ENCODE data around the gene RHEBL1. TPM values are rescaled to one million over a fixed set of nuclear protein-coding genes. Genes with fewer than 3 reads are reported as not detected.

Gene RHEBL1
- total RNA-seq, 120 experiments from 2014 or later: 0.55 to 10.5 (median 5.5) TPM

Other genes with a start within 250 kb of the RHEBL1 start
- 10 to 100 TPM; 43.5 to 81.2 (median 57.8) TPM for gene DDX23, start 217.8 kb downstream of the RHEBL1 start, total RNA-seq
- gene RND1, start 204.1 kb downstream of the RHEBL1 start, total RNA-seq: 100 to 1,000 TPM in 1 of 120 experiments, 10 to 100 TPM in 119; 15.3 to 117 (median 55.5) TPM
- gene FKBP11, start 144.5 kb downstream of the RHEBL1 start, total RNA-seq: 10 to 100 TPM; 12.6 to 42.0 (median 28.8) TPM
- gene ARF3, start 112.5 kb downstream of the RHEBL1 start, total RNA-seq: 100 to 1,000 TPM; 265 to 726 (median 526) TPM
- 10 to 100 TPM in 117 of 120 experiments, 1 to 10 TPM in 3; 4.9 to 30.8 (median 18.4) TPM for gene WNT10B, start 98.2 kb downstream of the RHEBL1 start, total RNA-seq
- gene WNT1, start 91.7 kb downstream of the RHEBL1 start, total RNA-seq: under 1 TPM in 6 of 120 experiments, not detected in 114; 0.43 to 0.67 (median 0.55) TPM
- gene DDN, start 70.6 kb downstream of the RHEBL1 start, total RNA-seq: 100 to 1,000 TPM in 112 of 120 experiments, 10 to 100 TPM in 8; 34.2 to 277 (median 160) TPM
- gene PRKAG1, start 51.2 kb downstream of the RHEBL1 start, total RNA-seq: 10 to 100 TPM; 26.4 to 67.1 (median 46.4) TPM
- gene KMT2D, start 9.2 kb downstream of the RHEBL1 start, total RNA-seq: 100 to 1,000 TPM in 86 of 120 experiments, 10 to 100 TPM in 34; 76.9 to 147 (median 107) TPM
- 1 to 10 TPM in 4 of 120 experiments, under 1 TPM in 103, not detected in 13; 0.11 to 2.5 (median 0.42) TPM for gene DHH, start 24.8 kb upstream of the RHEBL1 start, total RNA-seq
- 100 to 1,000 TPM in 3 of 120 experiments, 10 to 100 TPM in 117; 40.9 to 108 (median 65.9) TPM for gene LMBR1L, start 40.9 kb upstream of the RHEBL1 start, total RNA-seq
- 1,000 to 10,000 TPM in 116 of 120 experiments, 100 to 1,000 TPM in 4; 810 to 2,486 (median 1,574) TPM for gene TUBA1B, start 61.4 kb upstream of the RHEBL1 start, total RNA-seq
- gene TUBA1A, start 119.1 kb upstream of the RHEBL1 start, total RNA-seq: 1,000 to 10,000 TPM in 11 of 120 experiments, 100 to 1,000 TPM in 109; 197 to 1,976 (median 609) TPM
- gene TUBA1C, start 195.1 kb upstream of the RHEBL1 start, total RNA-seq: 10 to 100 TPM in 95 of 120 experiments, 1 to 10 TPM in 25; 3.6 to 40.5 (median 14.6) TPM
- 1 to 10 TPM in 40 of 120 experiments, under 1 TPM in 58, not detected in 22; 0.15 to 10.0 (median 0.84) TPM for gene PRPH, start 225.2 kb upstream of the RHEBL1 start, total RNA-seq